CMK (cell line): ENCODE data around the gene PLXDC2.
"Not testable (repeated sequence)": the region's sequence is repeated elsewhere in the genome, so short reads cannot be mapped to it uniquely, and the experiment has no call there.

Source experiments
- DNase-seq: peaks from one replicate; pipeline ENCODE4 v3.0.0-alpha.2; 2010; ENCODE audit warnings: low read depth

Gene PLXDC2

DNA sequence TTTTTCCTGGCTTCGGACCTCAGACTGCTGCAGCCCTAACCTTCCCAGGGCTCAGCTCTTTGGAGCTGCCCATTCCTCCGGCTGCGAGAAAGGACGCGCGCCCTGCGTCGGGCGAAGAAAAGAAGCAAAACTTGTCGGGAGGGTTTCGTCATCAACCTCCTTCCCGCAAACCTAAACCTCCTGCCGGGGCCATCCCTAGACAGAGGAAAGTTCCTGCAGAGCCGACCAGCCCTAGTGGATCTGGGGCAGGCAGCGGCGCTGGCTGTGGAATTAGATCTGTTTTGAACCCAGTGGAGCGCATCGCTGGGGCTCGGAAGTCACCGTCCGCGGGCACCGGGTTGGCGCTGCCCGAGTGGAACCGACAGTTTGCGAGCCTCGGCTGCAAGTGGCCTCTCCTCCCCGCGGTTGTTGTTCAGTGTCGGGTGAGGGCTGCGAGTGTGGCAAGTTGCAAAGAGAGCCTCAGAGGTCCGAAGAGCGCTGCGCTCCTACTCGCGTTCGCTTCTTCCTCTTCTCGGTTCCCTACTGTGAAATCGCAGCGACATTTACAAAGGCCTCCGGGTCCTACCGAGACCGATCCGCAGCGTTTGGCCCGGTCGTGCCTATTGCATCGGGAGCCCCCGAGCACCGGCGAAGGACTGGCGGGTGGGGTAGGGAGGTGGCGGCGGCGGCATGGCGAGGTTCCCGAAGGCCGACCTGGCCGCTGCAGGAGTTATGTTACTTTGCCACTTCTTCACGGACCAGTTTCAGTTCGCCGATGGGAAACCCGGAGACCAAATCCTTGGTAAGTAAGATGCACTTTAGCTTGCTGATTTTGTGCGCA lies at the start of gene PLXDC2:
Gene PLXDC2 (plus strand): TSS at position 22 of the 820 bp plus-strand sequence.
- DNase-seq = no peak

GRCh38 chr10:19767876-19768275 lies 48.4 kb upstream of the PLXDC2 start:
- DNase-seq = no peak

DNA sequence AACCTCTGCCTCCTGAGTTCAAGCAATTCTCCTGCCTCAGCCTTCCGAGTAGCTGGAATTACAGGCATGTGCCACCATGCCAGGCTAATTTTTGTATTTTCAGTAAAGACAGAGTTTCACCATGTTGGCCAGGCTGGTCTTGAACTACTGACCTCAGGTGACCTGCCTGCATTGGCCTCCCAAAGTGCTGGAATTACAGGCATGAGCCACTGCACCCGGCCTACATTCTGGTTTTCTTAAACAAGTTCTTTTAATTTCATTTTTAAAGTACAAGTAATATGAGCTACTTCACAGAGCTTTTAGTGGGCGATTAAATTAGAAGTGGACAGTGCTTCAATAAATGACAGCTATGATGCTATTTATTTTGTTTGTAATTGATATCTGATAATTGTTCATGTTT lies 46.4 kb upstream of the PLXDC2 start:
- DNase-seq = not testable (repeated sequence)

- DNase-seq = no peak
Observed at GRCh38 chr10:19772972-19773371, 43.3 kb upstream of the PLXDC2 start.

GRCh38 chr10:19775296-19775695 lies 40.9 kb upstream of the PLXDC2 start:
- no peak for DNase-seq

DNA sequence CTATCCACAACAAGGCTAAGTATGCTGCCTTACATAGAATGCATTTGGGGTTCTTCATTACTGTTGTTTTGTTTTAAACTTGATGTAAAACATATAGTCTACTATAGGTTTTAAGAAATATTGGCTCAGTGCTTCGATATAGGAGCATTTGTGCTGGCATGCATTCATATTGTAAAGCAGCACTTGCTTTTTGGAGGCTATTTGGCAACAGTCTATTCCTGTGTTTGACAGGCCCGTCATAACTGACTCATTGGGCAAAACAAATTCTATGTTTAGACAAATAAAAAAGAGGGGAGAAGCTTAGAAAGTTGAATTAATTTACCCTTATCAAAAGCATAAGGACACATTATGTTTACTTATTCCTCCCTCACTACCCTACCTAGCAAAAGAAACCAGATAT lies 38.4 kb upstream of the PLXDC2 start:
- DNase-seq = no peak

DNA sequence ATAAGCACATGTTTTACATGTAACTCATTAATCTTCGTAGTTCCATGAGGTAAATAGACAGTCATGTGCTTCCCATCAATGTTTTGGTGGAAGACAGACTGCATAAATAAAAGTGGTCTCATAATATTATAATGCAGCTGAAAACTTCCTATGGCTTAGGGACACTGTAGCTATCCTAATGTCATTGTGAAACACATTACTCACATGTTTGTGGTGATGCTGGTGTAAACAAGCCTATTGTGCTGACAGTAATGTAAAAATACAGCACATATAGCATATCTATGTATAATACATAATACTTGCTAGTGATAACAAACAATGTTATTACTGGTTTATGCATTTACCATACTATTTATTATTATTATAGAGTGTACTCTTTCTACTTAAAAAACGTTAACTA lies 37.2 kb upstream of the PLXDC2 start:
- no peak for DNase-seq

DNA sequence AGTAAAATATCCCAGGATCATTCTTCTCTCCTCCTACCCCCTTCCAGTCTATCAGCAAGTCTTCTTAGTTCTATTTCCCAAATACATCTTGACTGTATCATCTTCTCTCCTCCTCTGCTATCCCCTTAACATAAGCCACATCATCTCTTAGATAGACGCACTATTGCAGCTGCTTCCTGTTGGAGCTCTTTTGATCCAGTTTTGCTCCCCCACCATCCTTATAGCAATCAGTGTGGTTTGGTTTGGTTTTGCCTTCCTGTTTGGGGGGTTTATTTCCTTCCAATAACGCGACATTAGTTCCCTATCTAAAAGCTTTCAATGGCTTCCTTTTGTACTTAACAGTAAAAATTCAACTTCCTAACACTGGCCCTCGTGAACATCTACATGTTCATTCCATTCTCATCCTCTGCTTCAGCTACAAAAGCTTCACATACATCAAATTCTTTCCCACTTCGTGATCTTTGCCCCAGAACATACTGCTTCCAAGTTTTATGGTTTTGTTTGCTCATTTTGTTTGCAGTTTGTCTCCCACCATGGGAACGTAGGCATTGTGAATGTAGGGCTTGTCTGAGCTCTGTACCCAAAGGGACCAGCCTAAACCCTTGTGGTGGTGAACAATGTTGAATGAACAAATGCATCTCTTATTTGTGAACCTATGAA lies 33.7 kb upstream of the PLXDC2 start:
- DNase-seq = peak; percentile 79

DNA sequence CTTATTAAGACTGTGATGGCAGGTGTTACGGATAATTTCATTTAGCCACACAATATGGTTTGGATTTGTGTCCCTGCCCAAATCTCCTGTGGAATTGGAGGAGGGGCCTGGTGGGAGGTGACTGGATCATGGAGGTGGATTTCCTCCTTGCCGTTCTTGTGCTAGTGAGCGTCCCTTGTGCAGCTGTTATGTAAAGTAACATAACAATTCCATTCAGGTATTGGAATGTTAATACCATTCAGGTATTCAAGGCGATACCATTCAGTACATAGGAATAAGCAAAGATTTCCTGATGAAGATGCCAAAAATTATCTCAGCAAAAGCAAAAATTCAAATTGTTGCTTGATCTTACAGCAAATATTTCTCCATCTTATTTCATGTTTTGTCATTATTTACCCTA lies 32.5 kb upstream of the PLXDC2 start:
- DNase-seq = no peak

GRCh38 chr10:19785366-19785765 lies 30.9 kb upstream of the PLXDC2 start:
- no peak for DNase-seq

- peak; percentile 37 for DNase-seq
Observed at GRCh38 chr10:19788075-19788686, 28.1 kb upstream of the PLXDC2 start.

DNA sequence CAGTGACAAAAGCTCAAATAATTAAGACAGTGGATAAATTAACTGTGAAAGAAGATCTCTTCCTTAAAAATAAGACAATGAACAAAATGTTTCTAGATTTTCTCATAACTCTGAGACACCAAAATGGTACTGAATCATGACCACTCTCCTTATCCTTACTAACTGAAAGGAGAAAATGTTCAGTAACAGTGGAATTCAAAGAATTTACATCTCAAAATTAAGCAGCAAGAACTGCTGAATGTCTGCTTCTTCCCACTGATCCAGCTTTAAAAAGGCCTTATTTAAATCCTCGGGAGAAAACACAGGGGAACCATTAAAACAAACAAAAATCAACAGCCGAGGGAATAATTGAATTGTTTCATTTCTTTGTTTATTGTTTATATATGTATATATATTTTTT lies 27.3 kb upstream of the PLXDC2 start:
- DNase-seq = no peak

- DNase-seq = no peak
Observed at GRCh38 chr10:19789607-19790006, 26.6 kb upstream of the PLXDC2 start.

GRCh38 chr10:19791032-19791431 lies 25.2 kb upstream of the PLXDC2 start:
- no peak for DNase-seq

GRCh38 chr10:19795684-19796083 lies 20.5 kb upstream of the PLXDC2 start:
- DNase-seq = no peak

- DNase-seq = no peak
Observed at GRCh38 chr10:19800161-19800560, 16.1 kb upstream of the PLXDC2 start.

- DNase-seq = no peak
Observed at GRCh38 chr10:19801369-19801768, 14.9 kb upstream of the PLXDC2 start.

GRCh38 chr10:19803676-19804075 lies 12.6 kb upstream of the PLXDC2 start:
- DNase-seq = no peak

- no peak for DNase-seq
Observed at GRCh38 chr10:19809481-19809880, 6.8 kb upstream of the PLXDC2 start.

GRCh38 chr10:19811540-19811939 lies 4.7 kb upstream of the PLXDC2 start:
- no peak for DNase-seq

DNA sequence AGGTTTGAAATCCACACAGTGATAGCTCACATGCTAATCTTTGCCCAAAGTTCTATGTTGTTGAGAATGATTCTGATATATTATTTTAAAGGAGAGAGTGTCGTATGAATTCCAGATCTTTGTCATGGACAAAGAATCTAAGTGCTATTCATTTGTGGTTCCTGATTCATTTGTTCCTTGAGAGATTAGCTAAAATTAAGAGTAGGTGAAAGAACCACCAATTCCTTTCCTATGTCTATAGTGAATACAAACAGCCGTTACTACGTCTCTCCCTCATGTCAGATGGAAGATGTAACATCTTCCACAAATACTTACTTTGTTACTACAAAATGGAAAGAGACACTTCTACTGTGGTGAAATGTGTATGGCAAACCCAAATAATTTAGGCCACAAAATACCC lies 3.3 kb upstream of the PLXDC2 start:
- no peak for DNase-seq

DNA sequence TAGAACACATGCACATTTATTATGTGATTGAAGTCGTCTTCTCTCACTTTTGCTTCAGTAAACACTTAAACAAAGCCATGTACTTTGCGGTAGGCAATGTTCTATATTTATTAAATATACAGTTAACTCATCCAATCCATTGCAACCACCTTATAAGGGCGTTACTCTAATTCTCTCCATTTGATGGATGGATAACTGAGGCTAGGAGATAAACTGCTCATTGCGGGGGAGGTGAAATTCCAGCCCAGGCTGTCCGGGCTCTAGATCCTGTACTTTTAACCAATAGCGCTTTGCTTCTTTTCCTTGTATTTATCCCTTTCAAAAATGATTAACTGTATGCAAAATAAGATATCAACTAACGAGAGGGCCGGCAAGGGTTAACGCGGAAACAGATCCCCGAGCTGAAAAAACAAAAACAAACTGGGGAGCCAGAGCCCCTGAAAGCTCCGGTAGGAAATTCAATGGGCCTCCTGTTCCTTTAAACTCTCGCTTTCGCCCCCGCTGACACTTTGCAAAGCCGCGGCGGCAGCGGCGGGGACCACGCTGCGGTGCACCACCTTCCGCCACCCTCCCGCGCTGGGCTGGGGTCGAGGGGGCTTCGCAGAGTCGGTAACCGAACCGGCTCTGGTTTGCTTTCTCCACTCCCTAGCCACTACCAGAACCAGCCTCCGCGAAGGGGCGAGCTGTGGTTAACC lies 1.0 kb upstream of the PLXDC2 start:
- DNase-seq = no peak
